K562 (cell line): ENCODE results near the gene SSU72. TPM values are rescaled to one million over a fixed set of nuclear protein-coding genes. Genes with fewer than 3 reads are reported as not detected.

Experiments
- ATAC-seq: fragments of 200-7000 bp; cut with Tn5 transposase; 3 replicates; pipeline ENCODE4 v1.9.1; 2020; ENCODE audit warnings: moderate library complexity
- BruUV-seq: library from RNA; stranded (reverse); fragments of 400-500 nt; replicated peaks from 2 replicates; lab custom pipeline; 2021; lab: Mats Ljungman, UMichigan
- CTCF ChIA-PET: fragments of 300-600 bp; formaldehyde crosslinking; extraction: SDS; loops from one replicate; lab custom pipeline; 2021; ENCODE audit warnings: low intra/inter-chr PET ratio; lab: Yijun Ruan, JAX
- POLR2A ChIA-PET: fragments of 300-600, 350-650 bp; sonication (Branson Sonifier 250); formaldehyde crosslinking; extraction: SDS; loops from one replicate; lab custom pipeline; 2021; ENCODE audit warnings: antibody characterized with exemption, inconsistent platforms; lab: Yijun Ruan, JAX
- DNase-seq, 4 experiments: peaks; one replicate each; pipeline versions ENCODE4 v3.0.0 to v3.0.0-alpha.2; 2011 to 2018; ENCODE audit warnings: low spot score in 3 of 4, mixed read lengths in 3 of 4; ENCODE audit errors: extremely low read depth in 1 of 4
- FAIRE-seq: peaks from 2 replicates; lab custom pipeline; 2011; peaks lifted over from hg19 to GRCh38; lab: Jason Lieb, UNC
- H2AFZ ChIP-seq: 2 replicates; pipeline ENCODE4 v1.6.0; 2011; ENCODE audit warnings: low read depth, low read length, control low read depth, inconsistent platforms
- H3K27ac ChIP-seq: fragments of 200-600 bp; 3 replicates; pipeline ENCODE4 v1.8.0; 2011; ENCODE audit warnings: low read depth, mild to moderate bottlenecking, control low read depth, inconsistent platforms, low read length, moderate library complexity, mixed read lengths; ENCODE audit errors: extremely low read depth
- H3K27me3 ChIP-seq, 2 experiments: fragments of 300-600 bp in 1 of 2; 2 replicates in 1 of 2; 3 replicates in 1 of 2; pipeline versions ENCODE4 v1.6.0 to v1.8.0; 2011; ENCODE audit warnings: inconsistent platforms in 2 of 2, low read length in 2 of 2, mild to moderate bottlenecking in 1 of 2, mixed read lengths in 1 of 2, moderate library complexity in 1 of 2; ENCODE audit not compliant: control insufficient read depth in 2 of 2, insufficient read depth in 2 of 2
- H3K36me3 ChIP-seq: fragments of 300-600 bp; 3 replicates; pipeline ENCODE4 v1.8.0; 2011; ENCODE audit warnings: mild to moderate bottlenecking, low read length, inconsistent platforms; ENCODE audit not compliant: control insufficient read depth, insufficient read depth
- H3K4me1 ChIP-seq, 2 experiments: fragments of 200-600 bp in 1 of 2; replicated peaks in 1 of 2; 2 replicates in 1 of 2; 3 replicates in 1 of 2; pipeline versions ENCODE4 v1.5.1 to v1.8.0; 2011; ENCODE audit warnings: inconsistent platforms in 2 of 2, low read length in 2 of 2, mild to moderate bottlenecking in 1 of 2, mixed read lengths in 1 of 2, moderate library complexity in 1 of 2; ENCODE audit not compliant: control insufficient read depth in 2 of 2, insufficient read depth in 2 of 2
- H3K4me2 ChIP-seq: 2 replicates; pipeline ENCODE4 v1.6.1; 2011; ENCODE audit warnings: low read length, control low read depth, inconsistent platforms, mixed read lengths; ENCODE audit not compliant: insufficient read depth
- H3K4me3 ChIP-seq: fragments of 200-600 bp; sonication (generic), shearing (Covaris generic); 2 replicates; pipeline ENCODE4 v1.5.1; 2016; ENCODE audit warnings: control low read depth, inconsistent platforms
- H3K79me2 ChIP-seq: fragments of 200-600 bp; 3 replicates; pipeline ENCODE4 v1.8.0; 2011; ENCODE audit warnings: low read length, inconsistent platforms; ENCODE audit not compliant: control insufficient read depth, insufficient read depth
- H3K9ac ChIP-seq, 2 experiments: 2 replicates each; pipeline versions ENCODE4 v1.6.0 to v1.6.1; 2011; ENCODE audit warnings: low read depth in 2 of 2, low read length in 2 of 2, control low read depth in 1 of 2, inconsistent platforms in 1 of 2, mild to moderate bottlenecking in 1 of 2, mixed read lengths in 1 of 2; ENCODE audit not compliant: insufficient read depth in 1 of 2
- H3K9me1 ChIP-seq: one replicate; pipeline ENCODE4 v1.6.0; 2011; ENCODE audit warnings: inconsistent platforms, mild to moderate bottlenecking, low read length, moderate library complexity; ENCODE audit not compliant: control insufficient read depth, insufficient read depth
- H3K9me3 ChIP-seq: replicated peaks from 2 replicates; pipeline ENCODE4 v1.5.1; 2011; ENCODE audit warnings: low read depth, low read length, inconsistent platforms; ENCODE audit not compliant: control insufficient read depth, insufficient read depth
- H4K20me1 ChIP-seq: replicated peaks from 2 replicates; pipeline ENCODE4 v1.6.1; 2011; ENCODE audit warnings: low read length, inconsistent platforms, mixed read lengths; ENCODE audit not compliant: control insufficient read depth, insufficient read depth
- BACH1 ChIP-seq: fragments of 200-800 bp; sonication (Bioruptor generic); IDR thresholded peaks from 2 replicates; pipeline ENCODE4 v1.6.1; 2016; ENCODE audit warnings: missing genetic modification characterization, missing compliant biosample characterization
- POLR2A ChIP-seq: fragments of 450-650 bp; conservative IDR thresholded peaks from 2 replicates; pipeline ENCODE4 v1.6.1; 2016
- POLR2G ChIP-seq: fragments of 200-400 bp; formaldehyde crosslinking; IDR thresholded peaks from 2 replicates; pipeline ENCODE4 v1.6.1; 2017; ENCODE audit warnings: low read depth, mild to moderate bottlenecking, antibody characterized with exemption, low read length, moderate library complexity
- RBM22 ChIP-seq: fragments of 200-400 bp; formaldehyde crosslinking; IDR thresholded peaks from 2 replicates; pipeline ENCODE4 v1.6.1; 2018; ENCODE audit warnings: low read length, low read depth; ENCODE audit not compliant: poor library complexity, severe bottlenecking
- SUPT5H ChIP-seq: fragments of 450-650 bp; IDR thresholded peaks from 2 replicates; pipeline ENCODE4 v1.6.1; 2016
- WGBS: fragments of 100-300 bp; shearing (Covaris generic); methylation state at CpG from one replicate; pipeline ENCODE4 v1.1.6; 2016; ENCODE audit warnings: low coverage, mixed read lengths; ENCODE audit not compliant: insufficient coverage; ENCODE audit errors: missing lambda C conversion rate; 5-methylcytosine and 5-hydroxymethylcytosine counted together
- in situ Hi-C: fragments of 300-500 bp; cut with MboI; formaldehyde crosslinking; loops from 4 replicates; pipeline ENCODE4 v1.15.0; 2018; ENCODE audit warnings: inconsistent platforms, mixed read lengths
- intact Hi-C: fragments of 100-400 bp; cut with micrococcal nuclease; formaldehyde crosslinking; loops from 2 replicates; pipeline ENCODE4 v1.14.2; 2022
- polyA plus RNA-seq, 8 experiments: library from polyadenylated mRNA; depleted of rRNA in 4 of 8; stranded (reverse) in 5 of 8; unstranded in 3 of 8; fragments of >200 nt; fragmentation: Nextera tagmentation in 2 of 8; fragmentation: Illumina TruSeq in 1 of 8; extraction: Ambion mirVana in 2 of 8; extraction: Trizol in 1 of 8; gene quantifications; 2 replicates each; pipeline versions ENCODE4 v1.2.1 to v1.2.3, GENCODE V29; 2011 to 2014; ENCODE audit warnings: inconsistent platforms in 1 of 8, missing spikeins in 1 of 8
- total RNA-seq, 7 experiments: library from RNA; depleted of rRNA in 6 of 7; stranded (reverse); fragments of >200 nt in 6 of 7; fragmentation: Illumina TruSeq in 2 of 7; extraction: Trizol in 2 of 7; gene quantifications; 2 replicates each; pipeline versions ENCODE4 v1.2.1 to v1.2.3, GENCODE V29; 2011 to 2021; ENCODE audit warnings: low replicate concordance in 1 of 7

Gene SSU72
- total and polyA plus RNA-seq, 9 of the 15 experiments (the other 6 are each of a cell fraction or from before 2014, with no cell fraction given): 70.8 to 201 (median 94.6) TPM

DNA sequence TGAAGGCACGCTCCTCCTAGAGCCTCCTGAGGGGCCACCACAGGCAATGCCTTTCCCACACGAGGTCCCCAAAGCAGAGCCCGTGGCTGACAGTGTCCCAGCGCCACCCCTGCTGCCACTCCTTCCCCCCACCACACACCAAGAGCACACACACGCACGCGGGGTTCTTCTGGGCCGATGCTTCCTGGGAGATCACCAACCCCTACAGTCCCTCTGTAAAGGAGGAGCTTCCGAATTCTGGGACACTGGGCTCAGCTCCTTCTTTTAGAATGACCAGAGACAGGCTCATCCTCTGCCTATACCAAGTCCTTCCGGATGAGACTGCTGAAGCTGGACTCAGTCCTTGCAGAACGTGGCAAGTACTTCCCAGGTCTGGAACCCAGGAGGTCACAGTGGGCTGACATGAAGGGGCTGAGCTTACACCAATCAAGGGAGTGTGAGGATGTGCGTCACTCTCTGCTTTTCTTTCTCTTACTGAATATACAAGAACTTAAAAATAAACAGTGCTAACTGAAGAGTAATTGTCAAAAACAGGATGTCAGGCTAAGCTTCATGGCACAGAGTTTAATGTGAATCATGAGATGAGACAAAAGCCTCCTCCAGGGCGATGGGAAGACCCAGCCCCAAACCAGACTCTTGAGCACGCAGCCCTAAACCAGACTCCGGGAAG is 12.7 kb downstream of the SSU72 start:
- no peak for FAIRE-seq
- in situ Hi-C loops: no loop called here
- TF ChIP-seq BACH1 (tag): no peak
- peak; percentile 53; the same call in 1 of the 2 replicates for TF ChIP-seq SUPT5H
- TF ChIP-seq RBM22: peak; percentile 8
- TF ChIP-seq POLR2A: peak; percentile 60
- TF ChIP-seq POLR2G: peak; percentile 16; the same call in 1 of the 2 replicates
- TF ChIP-seq, all 486 proteins: peak for 4
- H3K27ac ChIP-seq: no peak overlapping the region
- H3K36me3 ChIP-seq: peaks cover 84% of the 10 kb centered on the region
- CTCF ChIA-PET: no interaction called here
- no peak overlapping the region for H2AFZ ChIP-seq
- no peaks in the 10 kb centered on the region for H3K27me3 ChIP-seq
- WGBS: 96% methylated on average over 15 of the region's 15 CpGs
- no peak overlapping the region for H3K4me3 ChIP-seq
- intact Hi-C loops: no loop called here
- H3K4me2 ChIP-seq: no peak overlapping the region
- H4K20me1 ChIP-seq: peaks cover 9% of the 10 kb centered on the region
- no TSS peak for BruUV-seq
- H3K9ac ChIP-seq: 0 out of 4 replicates have a peak overlapping the region, but pooled peaks of 1 of the 2 experiments have one; percentile 33
- POLR2A ChIA-PET: interaction anchor here (0.5 to 1.8 kb wide), 7 partner anchors 9 to 432 kb away, joined by 3 to 11 read pairs (median 3); no protein-coding TSS in a partner anchor
- DNase-seq: no peak
- peaks cover 3 to 23% of the 10 kb centered on the region in 2 experiments; a peak in 3 of 5 replicates for H3K4me1 ChIP-seq
- ATAC-seq: peak; percentile 25
- no peaks in the 10 kb centered on the region for H3K9me1 ChIP-seq
- H3K79me2 ChIP-seq: peaks cover 57% of the 10 kb centered on the region
- H3K9me3 ChIP-seq: peaks cover 4% of the 10 kb centered on the region; the same call in 1 of the 2 replicates
